GM18505 (cell line): ENCODE data around the gene LSS.
"Not testable (repeated sequence)": the region's sequence is repeated elsewhere in the genome, so short reads cannot be mapped to it uniquely, and the experiment has no call there.

ENCODE experiments used
- ATAC-seq: cut with Tn5 transposase; IDR thresholded peaks from one replicate; pipeline ENCODE4 v1.9.1; 2021; ENCODE audit not compliant: unreplicated experiment
- POLR2A ChIP-seq: IDR thresholded peaks from 4 replicates; pipeline ENCODE4 v1.6.1; 2011; ENCODE audit warnings: borderline replicate concordance; ENCODE audit not compliant: insufficient read depth, insufficient read length; ENCODE audit errors: extremely low read depth

LSS gene

DNA sequence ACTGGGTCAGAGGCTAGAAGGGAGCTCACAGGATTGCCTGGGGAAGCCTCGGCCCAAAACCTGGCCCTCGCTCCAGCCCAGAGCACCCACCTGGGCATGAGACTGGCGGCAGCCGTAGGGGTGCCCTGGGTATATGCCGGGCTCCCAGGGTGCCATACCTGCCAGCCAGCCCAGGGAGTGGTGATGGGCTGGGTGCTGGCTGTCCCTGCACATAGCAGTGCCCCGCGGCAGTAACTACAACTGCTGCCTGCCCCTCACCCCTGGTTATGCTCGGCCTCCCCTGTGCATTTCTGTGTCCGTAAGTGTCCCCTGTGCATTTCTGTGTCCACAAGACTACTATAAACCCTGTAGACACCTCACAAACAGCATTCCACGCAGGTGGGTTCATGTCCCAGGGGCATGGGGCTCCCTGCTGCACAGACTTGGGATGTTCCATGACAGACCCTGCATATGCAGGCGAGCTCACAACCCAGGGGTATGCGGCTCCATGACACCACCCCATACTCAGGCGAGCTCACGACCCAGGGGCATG is 38.5 kb downstream of the LSS start:
- TF ChIP-seq POLR2A = no peak
- no peak for ATAC-seq

GRCh38 chr21:46189213-46189958 is 39.2 kb downstream of the LSS start:
- no peak for TF ChIP-seq POLR2A
- no peak for ATAC-seq

DNA sequence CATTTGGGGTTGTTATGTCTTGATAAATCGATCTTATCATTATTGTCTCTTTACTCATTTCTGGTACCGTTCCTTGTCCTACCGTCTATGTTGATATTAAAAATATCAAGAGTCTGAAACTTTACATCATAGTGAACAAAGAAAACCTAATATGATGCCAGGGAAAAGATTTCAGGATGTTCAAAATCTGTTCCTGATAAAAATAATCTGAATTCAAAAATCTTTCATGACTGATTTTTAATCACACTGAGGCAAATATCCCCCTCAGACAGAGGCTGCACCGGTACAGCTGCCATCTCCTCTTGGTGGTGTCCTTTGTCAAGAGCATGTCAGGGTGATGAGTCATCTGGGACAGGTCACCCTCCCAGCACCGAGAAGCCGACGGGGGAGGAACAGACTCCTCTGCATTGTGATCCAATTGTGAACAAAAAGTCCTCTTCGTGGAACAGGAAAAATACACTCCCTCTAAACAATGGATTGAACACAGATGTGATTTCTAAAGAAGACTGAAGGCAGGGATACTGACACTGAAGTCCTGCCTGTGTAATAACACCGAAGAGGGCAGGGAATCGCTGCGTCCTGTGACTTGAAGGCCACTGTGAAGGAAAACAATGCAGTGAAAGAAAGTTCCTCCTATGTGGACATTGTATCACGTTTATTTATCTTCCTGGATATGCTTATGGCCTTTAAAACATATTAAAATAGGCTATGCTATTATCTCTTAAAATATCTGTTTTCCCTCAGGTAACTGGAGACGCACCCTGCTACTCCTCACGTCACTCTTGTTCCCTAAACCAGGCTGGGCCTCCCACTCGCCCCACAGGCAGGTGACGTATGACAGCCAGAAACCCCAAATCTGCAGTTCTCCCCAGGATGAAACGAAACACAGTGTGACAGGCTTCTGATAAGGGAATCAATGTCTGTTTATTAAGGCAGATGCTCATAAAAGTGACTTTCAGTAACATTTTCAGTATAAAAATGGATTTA is 40.1 kb downstream of the LSS start:
- ATAC-seq = no peak
- no peak for TF ChIP-seq POLR2A

- TF ChIP-seq POLR2A = no peak
- ATAC-seq = no peak
Measured at GRCh38 chr21:46187814-46188213, 40.8 kb downstream of the LSS start.

- ATAC-seq = no peak
- no peak for TF ChIP-seq POLR2A
Measured at GRCh38 chr21:46187261-46187660, 41.3 kb downstream of the LSS start.

DNA sequence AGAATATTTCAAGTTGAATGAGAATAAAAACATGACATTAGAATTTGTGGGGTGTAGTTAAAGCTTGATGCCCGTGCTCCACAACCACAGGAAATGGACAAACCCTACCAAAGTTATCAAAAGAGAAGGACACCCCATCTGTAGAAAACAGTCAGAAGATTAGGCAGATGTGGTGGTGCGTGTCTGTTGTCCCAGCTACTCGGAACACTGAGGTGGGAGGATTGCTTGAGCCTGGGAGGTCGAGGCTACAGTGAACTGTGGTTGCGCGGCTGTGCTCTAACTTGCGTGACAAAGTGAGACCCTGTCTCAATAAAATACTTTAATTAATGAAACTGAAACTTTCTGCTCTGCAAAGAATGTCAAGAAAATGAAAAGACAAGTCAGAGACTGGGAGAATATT is 42.9 kb downstream of the LSS start:
- ATAC-seq = no peak
- no peak for TF ChIP-seq POLR2A

DNA sequence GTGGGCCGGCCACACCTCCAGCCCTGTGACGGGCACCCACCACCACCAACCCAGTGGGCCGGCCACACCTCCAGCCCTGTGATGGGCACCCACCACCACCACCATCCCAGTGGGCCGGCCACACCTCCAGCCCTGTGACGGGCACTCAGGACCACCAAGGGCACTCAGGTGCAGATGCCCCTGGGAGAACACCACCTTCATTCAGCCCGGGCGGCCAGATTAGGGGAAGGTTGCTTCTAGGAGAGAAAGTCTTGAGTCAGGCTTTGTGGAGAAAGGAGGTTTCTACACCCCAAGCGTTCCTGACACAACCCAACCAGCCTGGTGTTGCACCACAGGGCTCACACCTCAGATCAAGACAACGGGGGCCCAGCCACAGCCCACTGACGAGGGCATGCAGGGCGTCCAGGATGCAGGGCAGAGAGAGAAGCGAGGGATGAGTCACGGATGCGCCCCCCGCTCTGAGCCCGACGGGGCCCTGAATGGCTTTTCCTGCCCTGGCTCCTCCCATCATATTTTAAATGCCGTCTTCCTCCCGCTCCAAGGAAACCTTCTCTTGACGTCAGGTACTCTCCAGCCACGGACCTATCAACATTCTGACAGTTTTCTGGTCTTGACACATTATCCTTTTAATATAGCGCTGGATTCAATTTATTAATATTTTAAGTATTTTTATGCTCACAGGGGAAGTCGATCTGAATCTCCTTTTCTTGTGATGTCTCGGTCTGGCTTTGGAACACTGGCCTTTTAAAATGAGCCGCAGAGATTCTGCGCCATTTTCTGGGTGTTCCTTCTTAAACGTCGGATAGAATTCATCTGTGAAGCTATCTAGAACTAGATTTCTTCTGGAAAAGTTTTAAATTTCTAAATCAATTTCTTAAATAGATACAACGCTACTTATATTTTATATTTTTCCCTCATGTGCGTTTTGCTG is 43.7 kb downstream of the LSS start:
- peak; percentile 38 for TF ChIP-seq POLR2A
- ATAC-seq = peak; percentile 77

- peak; percentile 54 for ATAC-seq
- TF ChIP-seq POLR2A = peak; percentile 26
Measured at GRCh38 chr21:46183910-46184624, 44.5 kb downstream of the LSS start, which contains the start of gene SPATC1L. SPATC1L (minus strand) TSS chr21:46184459; CDS start chr21:46182816, 1,643 bp downstream.

- not testable (repeated sequence) for ATAC-seq
Measured at GRCh38 chr21:46183337-46183909, 45.2 kb downstream of the LSS start.

DNA sequence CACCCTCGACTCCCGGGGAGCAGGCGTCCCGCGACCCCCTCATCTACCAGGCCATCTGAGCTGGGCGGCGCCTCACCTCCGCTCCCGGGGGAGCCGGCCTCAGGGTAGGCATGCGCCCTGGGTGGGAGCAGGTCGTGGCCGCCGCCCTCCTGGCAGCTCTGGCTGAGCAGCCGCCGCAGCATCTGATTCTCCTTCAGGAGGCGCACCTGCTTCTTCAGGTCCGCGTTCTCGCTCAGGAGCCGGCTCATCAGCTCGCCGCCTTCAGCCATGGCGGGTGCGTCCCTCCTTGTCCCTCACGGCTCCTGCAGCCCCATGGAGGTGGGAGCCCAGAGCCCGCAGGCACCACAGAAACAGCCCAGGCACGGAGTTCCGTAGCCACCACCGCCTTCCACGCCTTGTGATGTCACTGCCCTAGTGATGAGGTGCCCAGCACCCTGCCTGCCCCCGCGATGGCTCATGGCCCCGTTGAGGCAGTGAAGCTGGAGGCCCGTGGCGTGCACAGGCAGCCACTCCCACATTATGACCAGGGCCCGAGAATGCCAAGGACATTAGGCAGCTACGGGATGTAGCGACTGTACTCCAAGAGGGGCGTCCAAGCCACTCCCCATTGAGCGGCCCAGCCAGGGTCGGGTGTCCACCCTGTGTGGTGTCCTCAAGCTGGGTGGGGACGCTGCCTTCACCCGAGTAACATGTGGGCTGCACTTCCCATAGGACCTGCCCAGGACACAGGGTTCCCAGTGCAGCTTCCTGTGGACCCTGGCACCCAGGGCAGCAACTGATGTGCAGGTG is 45.8 kb downstream of the LSS start:
- no peak for ATAC-seq
- TF ChIP-seq POLR2A = no peak

- TF ChIP-seq POLR2A = no peak
Measured at GRCh38 chr21:46181953-46182547, 46.5 kb downstream of the LSS start.

More at GRCh38 chr21:46181953-46182547, 46.5 kb downstream of the LSS start:
- no peak for ATAC-seq
